ENCODE measurements around the gene SYTL5.

Gene SYTL5

DNA sequence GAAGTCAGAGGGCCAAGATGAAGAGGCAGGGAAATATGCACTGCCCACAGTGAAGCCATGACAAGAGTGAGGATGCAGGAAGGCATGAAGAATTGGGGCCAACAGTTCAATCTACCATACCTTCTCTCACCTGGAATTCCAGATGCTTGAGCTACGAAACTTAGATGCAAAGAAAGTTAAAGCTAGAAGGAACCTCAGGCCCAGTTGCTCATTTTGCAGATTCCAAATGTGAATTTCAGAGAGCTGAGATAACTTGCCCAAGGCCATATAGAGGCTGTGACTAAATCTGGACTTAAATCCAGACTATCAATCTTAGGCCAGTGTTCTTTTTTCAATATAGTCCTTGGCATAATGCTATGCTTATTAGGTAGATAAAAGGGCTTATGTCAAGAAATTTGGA is 121.6 kb downstream of the SYTL5 start:
- Histone ChIP-seq H2BK12ac (ENCODE audit: low read length) (no peak overlapping the region), H3K27me3 (ENCODE audit: insufficient read depth, low read length) (no peaks in the 10 kb centered on the region), H4K8ac (ENCODE audit: low read depth, low read length) (no peak overlapping the region), H4K91ac (ENCODE audit: low read depth, low read length) (no peak overlapping the region), H3K9me3 (ENCODE audit: insufficient read depth, low read depth, low read length) (no peaks in the 10 kb centered on the region), H3K18ac (ENCODE audit: low read length) (no peak overlapping the region), H3K9ac (ENCODE audit: low read length) (no peak overlapping the region), H3K79me2 (ENCODE audit: control insufficient read depth, insufficient read depth, low read length, poor library complexity) (no peaks in the 10 kb centered on the region), H2AFZ (ENCODE audit: insufficient read depth, low read length, poor library complexity) (no peak overlapping the region), H3K36me3 (ENCODE audit: control insufficient read depth in 1 of 2, insufficient read depth in 2 of 2, low read length in 2 of 2) (peaks cover 0 to 2% of the 10 kb centered on the region in 2 experiments), H4K12ac (ENCODE audit: low read depth, low read length) (no peak overlapping the region), H3K4ac (ENCODE audit: low read depth, low read length) (no peak overlapping the region), H3K79me1 (ENCODE audit: low read length) (no peaks in the 10 kb centered on the region), H3K4me2 (ENCODE audit: low read length) (no peak overlapping the region), H3K27ac (ENCODE audit: low read depth, low read length) (no peak overlapping the region), H3K23ac (ENCODE audit: low read length) (no peak overlapping the region), H2BK5ac (ENCODE audit: low read depth, low read length, poor library complexity) (no peak overlapping the region), H3K14ac (ENCODE audit: low read length) (no peak overlapping the region), H3K4me1 (ENCODE audit: control insufficient read depth in 1 of 2, insufficient read depth in 2 of 2, low read length in 2 of 2) (peaks cover 0 to 2% of the 10 kb centered on the region in 2 experiments), H2AK5ac (ENCODE audit: low read length) (no peak overlapping the region), H2BK120ac (ENCODE audit: insufficient read depth, low read length, poor library complexity) (no peak overlapping the region), H3K4me3 (ENCODE audit: low read depth, low read length) (no peak overlapping the region)
- no CpG with 5 or more reads among the region's 1 CpG for WGBS (ENCODE audit: extremely low coverage, insufficient coverage, insufficient read length)
- peak; percentile 65 to 86 for DNase-seq

- H3K4me3 ChIP-seq (ENCODE audit: low read depth, low read length) = no peak overlapping the region
- no peak overlapping the region for H3K14ac ChIP-seq (ENCODE audit: low read length)
Measured at GRCh38 chrX:38129366-38129765, 123.0 kb downstream of the SYTL5 start.

DNA sequence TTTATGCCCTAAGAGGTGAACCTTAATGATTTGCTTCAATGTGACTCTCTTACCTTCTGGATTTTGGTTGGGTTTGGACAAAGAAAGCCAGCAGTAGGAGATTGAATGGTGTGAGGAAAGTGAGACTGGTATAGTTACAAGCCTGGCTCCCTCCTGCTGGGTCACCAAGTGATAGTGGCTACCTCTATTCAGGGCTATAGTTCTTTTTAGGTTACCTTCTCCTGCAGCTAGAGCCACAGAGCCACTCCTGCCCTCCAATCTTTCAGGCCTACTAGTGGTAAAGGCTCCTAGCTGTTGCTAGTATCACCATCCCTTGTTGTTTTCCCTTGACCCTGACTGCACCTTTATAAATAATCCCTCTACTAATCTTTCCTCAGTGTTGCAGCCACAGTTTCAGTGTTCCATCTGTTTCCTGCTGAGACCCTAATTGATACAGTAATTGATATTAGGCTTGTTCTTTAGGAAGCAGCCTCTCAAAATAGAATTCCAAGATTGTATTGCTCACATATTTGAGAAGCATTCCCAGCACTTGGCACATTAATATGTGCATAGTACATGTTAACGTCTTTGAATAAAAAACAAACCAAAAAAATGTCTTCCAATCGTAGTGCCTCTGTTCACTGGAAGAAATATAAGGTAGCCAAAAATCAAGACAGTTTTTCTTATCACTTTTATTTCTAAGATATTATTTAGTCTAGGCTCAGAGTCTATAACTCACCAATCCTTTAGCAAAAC is 132.0 kb downstream of the SYTL5 start:
- no peak overlapping the region for H4K91ac ChIP-seq (ENCODE audit: low read depth, low read length)
- H2BK12ac ChIP-seq (ENCODE audit: low read length) = no peak overlapping the region
- no peak overlapping the region for H3K14ac ChIP-seq (ENCODE audit: low read length)
- H2BK120ac ChIP-seq (ENCODE audit: insufficient read depth, low read length, poor library complexity) = no peak overlapping the region
- no peak overlapping the region for H3K4ac ChIP-seq (ENCODE audit: low read depth, low read length)
- no peak overlapping the region for H3K18ac ChIP-seq (ENCODE audit: low read length)
- no peak overlapping the region for H2AK5ac ChIP-seq (ENCODE audit: low read length)
- H3K9ac ChIP-seq (ENCODE audit: low read length) = no peak overlapping the region
- DNase-seq = no peak
- no peaks in the 10 kb centered on the region for H3K79me2 ChIP-seq (ENCODE audit: control insufficient read depth, insufficient read depth, low read length, poor library complexity)
- H2AFZ ChIP-seq (ENCODE audit: insufficient read depth, low read length, poor library complexity) = no peak overlapping the region
- H3K23ac ChIP-seq (ENCODE audit: low read length) = no peak overlapping the region
- H3K36me3 ChIP-seq (ENCODE audit: control insufficient read depth in 1 of 2, insufficient read depth in 2 of 2, low read length in 2 of 2) = no peaks in the 10 kb centered on the region
- no peaks in the 10 kb centered on the region for H3K79me1 ChIP-seq (ENCODE audit: low read length)
- no peak overlapping the region for H4K12ac ChIP-seq (ENCODE audit: low read depth, low read length)
- H2BK5ac ChIP-seq (ENCODE audit: low read depth, low read length, poor library complexity) = no peak overlapping the region
- H4K8ac ChIP-seq (ENCODE audit: low read depth, low read length) = no peak overlapping the region
- H3K9me3 ChIP-seq (ENCODE audit: insufficient read depth, low read depth, low read length) = no peaks in the 10 kb centered on the region
- H3K4me3 ChIP-seq (ENCODE audit: low read depth, low read length) = no peak overlapping the region
- no peak overlapping the region for H3K27ac ChIP-seq (ENCODE audit: low read depth, low read length)
- H3K27me3 ChIP-seq (ENCODE audit: insufficient read depth, low read length) = no peaks in the 10 kb centered on the region
- H3K4me1 ChIP-seq (ENCODE audit: control insufficient read depth in 1 of 2, insufficient read depth in 2 of 2, low read length in 2 of 2) = no peaks in the 10 kb centered on the region
- WGBS (ENCODE audit: extremely low coverage, insufficient coverage, insufficient read length) = no CpG with 5 or more reads among the region's 2 CpGs
- no peak overlapping the region for H3K4me2 ChIP-seq (ENCODE audit: low read length)

More at GRCh38 chrX:38129366-38129765, 123.0 kb downstream of the SYTL5 start:
- H3K9me3 ChIP-seq (ENCODE audit: insufficient read depth, low read depth, low read length) = no peaks in the 10 kb centered on the region
- H3K79me2 ChIP-seq (ENCODE audit: control insufficient read depth, insufficient read depth, low read length, poor library complexity) = no peaks in the 10 kb centered on the region
- no peak for DNase-seq
- no peak overlapping the region for H3K4ac ChIP-seq (ENCODE audit: low read depth, low read length)
- H2BK5ac ChIP-seq (ENCODE audit: low read depth, low read length, poor library complexity) = no peak overlapping the region
- no peak overlapping the region for H3K4me2 ChIP-seq (ENCODE audit: low read length)
- H2BK12ac ChIP-seq (ENCODE audit: low read length) = no peak overlapping the region
- H2BK120ac ChIP-seq (ENCODE audit: insufficient read depth, low read length, poor library complexity) = no peak overlapping the region
- no peak overlapping the region for H3K18ac ChIP-seq (ENCODE audit: low read length)
- H3K36me3 ChIP-seq (ENCODE audit: control insufficient read depth in 1 of 2, insufficient read depth in 2 of 2, low read length in 2 of 2) = peaks cover 0 to 2% of the 10 kb centered on the region in 2 experiments
- H3K27ac ChIP-seq (ENCODE audit: low read depth, low read length) = no peak overlapping the region
- no peak overlapping the region for H3K9ac ChIP-seq (ENCODE audit: low read length)
- no peak overlapping the region for H4K91ac ChIP-seq (ENCODE audit: low read depth, low read length)
- no peak overlapping the region for H4K8ac ChIP-seq (ENCODE audit: low read depth, low read length)
- H3K79me1 ChIP-seq (ENCODE audit: low read length) = no peaks in the 10 kb centered on the region
- no peak overlapping the region for H2AK5ac ChIP-seq (ENCODE audit: low read length)
- H3K23ac ChIP-seq (ENCODE audit: low read length) = no peak overlapping the region
- H3K4me1 ChIP-seq (ENCODE audit: control insufficient read depth in 1 of 2, insufficient read depth in 2 of 2, low read length in 2 of 2) = peaks cover 0 to 2% of the 10 kb centered on the region in 2 experiments
- H3K27me3 ChIP-seq (ENCODE audit: insufficient read depth, low read length) = no peaks in the 10 kb centered on the region
- H2AFZ ChIP-seq (ENCODE audit: insufficient read depth, low read length, poor library complexity) = no peak overlapping the region
- no peak overlapping the region for H4K12ac ChIP-seq (ENCODE audit: low read depth, low read length)

GRCh38 chrX:38138900-38139299 is 132.5 kb downstream of the SYTL5 start:
- no peak overlapping the region for H3K4me3 ChIP-seq (ENCODE audit: low read depth, low read length)
- H4K91ac ChIP-seq (ENCODE audit: low read depth, low read length) = no peak overlapping the region
- H2BK120ac ChIP-seq (ENCODE audit: insufficient read depth, low read length, poor library complexity) = no peak overlapping the region
- DNase-seq = no peak
- no peak overlapping the region for H4K8ac ChIP-seq (ENCODE audit: low read depth, low read length)
- no peak overlapping the region for H2AFZ ChIP-seq (ENCODE audit: insufficient read depth, low read length, poor library complexity)
- H4K12ac ChIP-seq (ENCODE audit: low read depth, low read length) = no peak overlapping the region
- H3K79me1 ChIP-seq (ENCODE audit: low read length) = no peaks in the 10 kb centered on the region
- no peaks in the 10 kb centered on the region for H3K79me2 ChIP-seq (ENCODE audit: control insufficient read depth, insufficient read depth, low read length, poor library complexity)
- no peaks in the 10 kb centered on the region for H3K27me3 ChIP-seq (ENCODE audit: insufficient read depth, low read length)
- H3K36me3 ChIP-seq (ENCODE audit: control insufficient read depth in 1 of 2, insufficient read depth in 2 of 2, low read length in 2 of 2) = no peaks in the 10 kb centered on the region
- no peak overlapping the region for H3K23ac ChIP-seq (ENCODE audit: low read length)
- no peak overlapping the region for H3K4me2 ChIP-seq (ENCODE audit: low read length)
- no peak overlapping the region for H2AK5ac ChIP-seq (ENCODE audit: low read length)
- H3K4me1 ChIP-seq (ENCODE audit: control insufficient read depth in 1 of 2, insufficient read depth in 2 of 2, low read length in 2 of 2) = no peaks in the 10 kb centered on the region
- H3K27ac ChIP-seq (ENCODE audit: low read depth, low read length) = no peak overlapping the region
- no peak overlapping the region for H3K14ac ChIP-seq (ENCODE audit: low read length)
- H2BK12ac ChIP-seq (ENCODE audit: low read length) = no peak overlapping the region
- no peaks in the 10 kb centered on the region for H3K9me3 ChIP-seq (ENCODE audit: insufficient read depth, low read depth, low read length)
- no peak overlapping the region for H3K4ac ChIP-seq (ENCODE audit: low read depth, low read length)
- no CpG with 5 or more reads among the region's 2 CpGs for WGBS (ENCODE audit: extremely low coverage, insufficient coverage, insufficient read length)
- H3K18ac ChIP-seq (ENCODE audit: low read length) = no peak overlapping the region
- no peak overlapping the region for H2BK5ac ChIP-seq (ENCODE audit: low read depth, low read length, poor library complexity)
- no peak overlapping the region for H3K9ac ChIP-seq (ENCODE audit: low read length)

Measured in trophoblast cell (in vitro differentiated cells and primary cell).